ENCODE measurements around the gene UBR2.

Gene UBR2

GRCh38 chr6:42615518-42615917, 51.7 kb downstream of the UBR2 start:
- TF ChIP-seq SIN3A (IDR thresholded peaks at IDR 0.05; ENCODE audit: borderline replicate concordance, insufficient read depth, low read length) = no peak
- no peak for TF ChIP-seq TAF1 (IDR thresholded peaks at IDR 0.05; ENCODE audit: borderline replicate concordance, insufficient read depth, low read length)
- no peak for TF ChIP-seq POLR2AphosphoS5 (IDR thresholded peaks at IDR 0.05; ENCODE audit: low read depth, low read length)
- no peak for TF ChIP-seq FOXP2 (optimal IDR thresholded peaks at IDR 0.05; ENCODE audit: borderline replicate concordance, extremely low read depth, extremely low read length, insufficient read depth)
- no peak for TF ChIP-seq REST (IDR thresholded peaks at IDR 0.05; ENCODE audit: insufficient read depth in 1 of 2, low read depth in 2 of 2, low read length in 2 of 2)

- TF ChIP-seq FOXP2 (optimal IDR thresholded peaks at IDR 0.05; ENCODE audit: borderline replicate concordance, extremely low read depth, extremely low read length, insufficient read depth) = no peak
- TF ChIP-seq POLR2AphosphoS5 (IDR thresholded peaks at IDR 0.05; ENCODE audit: low read depth, low read length) = no peak
- TF ChIP-seq REST (IDR thresholded peaks at IDR 0.05; ENCODE audit: insufficient read depth in 1 of 2, low read depth in 2 of 2, low read length in 2 of 2) = no peak
- TF ChIP-seq SIN3A (IDR thresholded peaks at IDR 0.05; ENCODE audit: borderline replicate concordance, insufficient read depth, low read length) = no peak
- no peak for TF ChIP-seq TAF1 (IDR thresholded peaks at IDR 0.05; ENCODE audit: borderline replicate concordance, insufficient read depth, low read length)
These were observed 52.9 kb downstream of the UBR2 start for GRCh38 chr6:42616716-42617115.

GRCh38 chr6:42618105-42618504, 54.3 kb downstream of the UBR2 start:
- TF ChIP-seq REST (IDR thresholded peaks at IDR 0.05; ENCODE audit: insufficient read depth in 1 of 2, low read depth in 2 of 2, low read length in 2 of 2) (no peak), FOXP2 (optimal IDR thresholded peaks at IDR 0.05; ENCODE audit: borderline replicate concordance, extremely low read depth, extremely low read length, insufficient read depth) (no peak), POLR2AphosphoS5 (IDR thresholded peaks at IDR 0.05; ENCODE audit: low read depth, low read length) (no peak), TAF1 (IDR thresholded peaks at IDR 0.05; ENCODE audit: borderline replicate concordance, insufficient read depth, low read length) (no peak)

GRCh38 chr6:42618686-42619085, 54.9 kb downstream of the UBR2 start:
- TF ChIP-seq TAF1 (IDR thresholded peaks at IDR 0.05; ENCODE audit: borderline replicate concordance, insufficient read depth, low read length) (no peak), FOXP2 (optimal IDR thresholded peaks at IDR 0.05; ENCODE audit: borderline replicate concordance, extremely low read depth, extremely low read length, insufficient read depth) (no peak), SIN3A (IDR thresholded peaks at IDR 0.05; ENCODE audit: borderline replicate concordance, insufficient read depth, low read length) (no peak), POLR2AphosphoS5 (IDR thresholded peaks at IDR 0.05; ENCODE audit: low read depth, low read length) (no peak), REST (IDR thresholded peaks at IDR 0.05; ENCODE audit: insufficient read depth in 1 of 2, low read depth in 2 of 2, low read length in 2 of 2) (no peak)

GRCh38 chr6:42619963-42620362, 56.1 kb downstream of the UBR2 start:
- no peak for TF ChIP-seq REST (IDR thresholded peaks at IDR 0.05; ENCODE audit: insufficient read depth in 1 of 2, low read depth in 2 of 2, low read length in 2 of 2)
- TF ChIP-seq POLR2AphosphoS5 (IDR thresholded peaks at IDR 0.05; ENCODE audit: low read depth, low read length) = no peak
- no peak for TF ChIP-seq TAF1 (IDR thresholded peaks at IDR 0.05; ENCODE audit: borderline replicate concordance, insufficient read depth, low read length)
- TF ChIP-seq FOXP2 (optimal IDR thresholded peaks at IDR 0.05; ENCODE audit: borderline replicate concordance, extremely low read depth, extremely low read length, insufficient read depth) = no peak
- no peak for TF ChIP-seq SIN3A (IDR thresholded peaks at IDR 0.05; ENCODE audit: borderline replicate concordance, insufficient read depth, low read length)
